Activated CD4-positive, alpha-beta T cell treated with anti-CD3 and anti-CD28 coated beads, Interleukin-2, amount 50 U/mL, for 24 hours (primary cell): ENCODE measurements around the gene TAF12.
"Not testable (repeated sequence)": the region's sequence is repeated elsewhere in the genome, so short reads cannot be mapped to it uniquely, and the experiment has no call there.

Source experiments
- DNase-seq, 2 donors: peaks; one replicate each; pipeline ENCODE4 v3.0.0-alpha.2; 2020; ENCODE audit warnings: low read depth in 1 of 2, low spot score in 1 of 2

TAF12 gene

GRCh38 chr1:28645406-28645805 lies 2.5 kb upstream of the TAF12 start:
- not testable (repeated sequence) for DNase-seq

GRCh38 chr1:28644494-28644893 lies 1.6 kb upstream of the TAF12 start:
- no peak for DNase-seq

- no peak for DNase-seq
These were observed 616 bp downstream of the TAF12 start for GRCh38 chr1:28642056-28642846.

- DNase-seq, result no peak
These were observed 2.1 kb downstream of the TAF12 start for GRCh38 chr1:28640766-28641165.

- no peak for DNase-seq
These were observed 10.3 kb downstream of the TAF12 start for GRCh38 chr1:28632560-28632959.

GRCh38 chr1:28631713-28632112 lies 11.2 kb downstream of the TAF12 start:
- DNase-seq, result no peak

GRCh38 chr1:28613175-28613574 lies 29.7 kb downstream of the TAF12 start:
- no peak for DNase-seq

- no peak for DNase-seq
These were observed 36.1 kb downstream of the TAF12 start for GRCh38 chr1:28606771-28607170.

GRCh38 chr1:28604962-28605361 lies 37.9 kb downstream of the TAF12 start:
- no peak for DNase-seq

- no peak for DNase-seq
These were observed 38.5 kb downstream of the TAF12 start for GRCh38 chr1:28604411-28604810.

GRCh38 chr1:28602536-28603439 lies 40.1 kb downstream of the TAF12 start:
- no peak for DNase-seq

GRCh38 chr1:28601696-28602095 lies 41.2 kb downstream of the TAF12 start:
- DNase-seq, result no peak

- not testable (repeated sequence) for DNase-seq
These were observed 46.6 kb downstream of the TAF12 start for GRCh38 chr1:28596276-28596675.

GRCh38 chr1:28595412-28596191 lies 47.3 kb downstream of the TAF12 start:
- DNase-seq, result no peak

- not testable (repeated sequence) for DNase-seq
These were observed 48.0 kb downstream of the TAF12 start for GRCh38 chr1:28594686-28595411.

- not testable (repeated sequence) for DNase-seq
These were observed 48.9 kb downstream of the TAF12 start for GRCh38 chr1:28593988-28594356.

GRCh38 chr1:28592321-28593071 lies 50.4 kb downstream of the TAF12 start:
- no peak for DNase-seq

- DNase-seq, result no peak
These were observed 51.1 kb downstream of the TAF12 start, which contains the start of gene RAB42 for GRCh38 chr1:28591708-28592320. RAB42 (plus strand) TSS chr1:28592265; CDS start chr1:28592512, 247 bp downstream.

GRCh38 chr1:28586585-28587391 lies 56.1 kb downstream of the TAF12 start:
- DNase-seq, result not testable (repeated sequence)
